H7 (cell line): Measurements from ENCODE around the gene TCTA. TPM values are rescaled to one million over a fixed set of nuclear protein-coding genes. Genes with fewer than 3 reads are reported as not detected.
"Not testable (repeated sequence)": the region's sequence is repeated elsewhere in the genome, so short reads cannot be mapped to it uniquely, and the experiment has no call there.

Source experiments
- DNase-seq: peaks from one replicate; pipeline ENCODE4 v3.0.0; 2012
- H3K27me3 ChIP-seq: 2 replicates; pipeline ENCODE4 v1.6.0; 2011; ENCODE audit warnings: mild to moderate bottlenecking, low read length; ENCODE audit not compliant: control insufficient read depth, insufficient read depth
- H3K36me3 ChIP-seq: replicated peaks from 2 replicates; pipeline ENCODE4 v1.5.1; 2011; ENCODE audit warnings: low read length; ENCODE audit not compliant: control insufficient read depth, insufficient read depth
- H3K4me3 ChIP-seq: 2 replicates; pipeline ENCODE4 v1.5.1; 2011; ENCODE audit warnings: low read depth, mild to moderate bottlenecking, control low read depth, low read length, moderate library complexity; ENCODE audit not compliant: insufficient read depth
- total RNA-seq: library from RNA; depleted of rRNA; stranded (reverse); fragments of >200 nt; shearing (Covaris generic); gene quantifications from 2 replicates; pipeline ENCODE4 v1.2.3, GENCODE V29; 2014

TCTA gene
- total RNA-seq, 1 experiment from 2014 or later: 10.9 TPM

GRCh38 chr3:49399461-49399860 lies 12.8 kb upstream of the TCTA start:
- DNase-seq: no peak
- H3K36me3 ChIP-seq: peaks cover 4% of the 10 kb centered on the region
- H3K4me3 ChIP-seq: no peak overlapping the region
- no peaks in the 10 kb centered on the region for H3K27me3 ChIP-seq

DNA sequence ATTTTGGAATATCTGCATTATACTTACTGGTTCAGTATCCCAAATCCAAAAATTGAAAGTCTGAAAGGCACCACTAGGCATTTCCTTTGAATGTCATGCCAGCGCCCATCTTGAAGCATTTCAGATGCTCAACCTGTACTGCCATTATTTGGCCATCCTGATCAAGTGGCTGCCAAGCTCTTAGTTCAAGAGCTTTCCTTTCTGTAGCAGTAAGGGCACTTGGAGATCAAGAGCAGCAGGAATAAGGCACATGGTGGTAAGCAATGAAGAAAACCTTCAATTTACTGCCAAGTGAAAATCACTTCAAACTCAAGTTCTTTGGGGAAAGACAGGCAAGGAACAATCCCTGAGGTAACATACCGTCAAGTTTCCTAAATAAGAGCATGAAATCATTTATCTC lies 10.5 kb upstream of the TCTA start:
- peaks cover 1% of the 10 kb centered on the region for H3K36me3 ChIP-seq
- DNase-seq: no peak
- no peaks in the 10 kb centered on the region for H3K27me3 ChIP-seq
- no peak overlapping the region for H3K4me3 ChIP-seq

- DNase-seq: no peak
- peaks cover 1% of the 10 kb centered on the region for H3K36me3 ChIP-seq
- H3K27me3 ChIP-seq: no peaks in the 10 kb centered on the region
- no peak overlapping the region for H3K4me3 ChIP-seq
Observed at GRCh38 chr3:49403891-49404290, 8.3 kb upstream of the TCTA start.

- not testable (repeated sequence) for H3K4me3 ChIP-seq, DNase-seq, H3K27me3 ChIP-seq, H3K36me3 ChIP-seq
Observed at GRCh38 chr3:49405570-49405969, 6.7 kb upstream of the TCTA start.

GRCh38 chr3:49406571-49407565 lies 5.4 kb upstream of the TCTA start:
- Histone ChIP-seq H3K4me3 (no peak overlapping the region), H3K27me3 (no peaks in the 10 kb centered on the region), H3K36me3 (peaks cover 1% of the 10 kb centered on the region)
- DNase-seq: no peak

- Histone ChIP-seq H3K36me3 (peaks cover 3% of the 10 kb centered on the region; the same call in 1 of the 2 replicates), H3K27me3 (no peaks in the 10 kb centered on the region), H3K4me3 (peak overlapping the region; percentile 85)
- DNase-seq: no peak
Observed at GRCh38 chr3:49410066-49410845, 2.0 kb upstream of the TCTA start.

GRCh38 chr3:49410846-49411534 lies 1.2 kb upstream of the TCTA start:
- no peak for DNase-seq
- H3K36me3 ChIP-seq: peaks cover 3% of the 10 kb centered on the region; the same call in 1 of the 2 replicates
- H3K27me3 ChIP-seq: no peaks in the 10 kb centered on the region
- peak overlapping the region; percentile 85 for H3K4me3 ChIP-seq

GRCh38 chr3:49411535-49411967 lies 672 bp upstream of the TCTA start:
- H3K4me3 ChIP-seq: peak overlapping the region; percentile 85
- no peaks in the 10 kb centered on the region for H3K27me3 ChIP-seq
- peaks cover 4% of the 10 kb centered on the region; the same call in 1 of the 2 replicates for H3K36me3 ChIP-seq
- peak; percentile 93 for DNase-seq

GRCh38 chr3:49412632-49413337 lies 562 bp downstream of the TCTA start:
- peaks cover 4% of the 10 kb centered on the region; the same call in 1 of the 2 replicates for H3K36me3 ChIP-seq
- peak overlapping the region; percentile 85 for H3K4me3 ChIP-seq
- DNase-seq: no peak
- no peaks in the 10 kb centered on the region for H3K27me3 ChIP-seq

GRCh38 chr3:49413338-49413734 lies 1.1 kb downstream of the TCTA start:
- Histone ChIP-seq H3K4me3 (no peak overlapping the region), H3K36me3 (peaks cover 4% of the 10 kb centered on the region; the same call in 1 of the 2 replicates), H3K27me3 (no peaks in the 10 kb centered on the region)
- DNase-seq: no peak

DNA sequence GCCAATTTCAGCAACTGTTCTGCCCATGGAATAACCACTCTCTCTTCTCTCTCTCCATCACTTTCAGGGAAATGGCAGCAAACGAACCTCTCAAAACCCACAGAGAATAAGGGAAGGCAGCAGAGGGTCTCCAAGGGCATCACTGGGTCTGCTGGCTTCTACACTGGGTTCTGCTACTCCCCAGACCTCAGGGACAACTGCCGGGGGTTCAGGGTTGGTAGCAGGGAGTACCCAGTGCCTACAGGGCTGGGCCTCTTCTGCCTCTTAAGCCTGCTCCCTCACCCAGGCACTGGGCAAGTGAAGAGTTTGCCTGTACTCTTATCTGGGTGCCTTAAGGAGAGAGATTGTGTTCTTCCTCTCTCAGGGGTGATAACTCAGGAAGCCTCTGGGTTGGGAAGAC lies 2.5 kb downstream of the TCTA start:
- Histone ChIP-seq H3K4me3 (no peak overlapping the region), H3K36me3 (peaks cover 8% of the 10 kb centered on the region), H3K27me3 (no peaks in the 10 kb centered on the region)
- no peak for DNase-seq

GRCh38 chr3:49415931-49416601 lies 3.8 kb downstream of the TCTA start:
- Histone ChIP-seq H3K36me3 (peaks cover 8% of the 10 kb centered on the region), H3K4me3 (no peak overlapping the region), H3K27me3 (no peaks in the 10 kb centered on the region)
- no peak for DNase-seq

- no peak for DNase-seq
- peaks cover 8% of the 10 kb centered on the region for H3K36me3 ChIP-seq
- no peak overlapping the region for H3K4me3 ChIP-seq
- no peaks in the 10 kb centered on the region for H3K27me3 ChIP-seq
Observed at GRCh38 chr3:49416867-49417266, 4.6 kb downstream of the TCTA start.
